Measurements from ENCODE around the gene EMC9.

Gene EMC9

DNA sequence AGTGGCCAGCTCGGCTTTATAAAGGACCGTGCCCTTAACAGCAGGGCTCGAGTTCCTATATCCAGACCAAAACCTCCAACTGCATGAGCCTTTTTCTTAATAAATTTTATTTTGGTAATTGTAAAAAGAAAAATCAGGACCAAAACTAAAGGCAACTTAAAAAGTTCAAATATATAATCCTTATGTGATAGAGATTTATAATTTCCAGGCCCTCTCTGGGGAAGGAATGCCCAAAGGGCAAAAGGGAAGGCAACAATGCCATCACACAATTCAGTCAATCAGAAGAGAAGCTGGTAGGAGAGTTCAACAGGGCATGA lies 47.6 kb upstream of the EMC9 start:
- Histone ChIP-seq H3F3A (ENCODE audit: control insufficient read depth, insufficient read depth) (peaks cover 14% of the 10 kb centered on the region), H3K27me3 (ENCODE audit: control insufficient read depth, low read length) (no peaks in the 10 kb centered on the region), H3K9me3 (ENCODE audit: control insufficient read depth, insufficient read depth, low read length) (no peaks in the 10 kb centered on the region), H3K4me2 (ENCODE audit: low read length) (peak overlapping the region; percentile 90), H3K27ac (ENCODE audit: low read depth, low read length) (peak overlapping the region; percentile 25; the same call in 1 of the 2 replicates), H3K9me2 (replicated peaks; ENCODE audit: control insufficient read depth, low read length) (no peaks in the 10 kb centered on the region), H3K36me3 (ENCODE audit: control insufficient read depth, low read length) (peaks cover 71% of the 10 kb centered on the region), H4K20me1 (ENCODE audit: control insufficient read depth, insufficient read depth, low read depth, low read length) (no peaks in the 10 kb centered on the region), H3K4me1 (ENCODE audit: control insufficient read depth, low read length) (peaks cover 23% of the 10 kb centered on the region), H3K4me3 (ENCODE audit: low read length) (peak overlapping the region; percentile 80), H3K79me2 (ENCODE audit: control insufficient read depth, low read length) (peaks cover 32% of the 10 kb centered on the region)
- TF ChIP-seq EZH2phosphoT487 (IDR thresholded peaks at IDR 0.05; ENCODE audit: borderline replicate concordance, low read length) (no peak), CTCF (IDR thresholded peaks at IDR 0.05; ENCODE audit: low read depth, low read length, poor library complexity, severe bottlenecking) (no peak)

DNA sequence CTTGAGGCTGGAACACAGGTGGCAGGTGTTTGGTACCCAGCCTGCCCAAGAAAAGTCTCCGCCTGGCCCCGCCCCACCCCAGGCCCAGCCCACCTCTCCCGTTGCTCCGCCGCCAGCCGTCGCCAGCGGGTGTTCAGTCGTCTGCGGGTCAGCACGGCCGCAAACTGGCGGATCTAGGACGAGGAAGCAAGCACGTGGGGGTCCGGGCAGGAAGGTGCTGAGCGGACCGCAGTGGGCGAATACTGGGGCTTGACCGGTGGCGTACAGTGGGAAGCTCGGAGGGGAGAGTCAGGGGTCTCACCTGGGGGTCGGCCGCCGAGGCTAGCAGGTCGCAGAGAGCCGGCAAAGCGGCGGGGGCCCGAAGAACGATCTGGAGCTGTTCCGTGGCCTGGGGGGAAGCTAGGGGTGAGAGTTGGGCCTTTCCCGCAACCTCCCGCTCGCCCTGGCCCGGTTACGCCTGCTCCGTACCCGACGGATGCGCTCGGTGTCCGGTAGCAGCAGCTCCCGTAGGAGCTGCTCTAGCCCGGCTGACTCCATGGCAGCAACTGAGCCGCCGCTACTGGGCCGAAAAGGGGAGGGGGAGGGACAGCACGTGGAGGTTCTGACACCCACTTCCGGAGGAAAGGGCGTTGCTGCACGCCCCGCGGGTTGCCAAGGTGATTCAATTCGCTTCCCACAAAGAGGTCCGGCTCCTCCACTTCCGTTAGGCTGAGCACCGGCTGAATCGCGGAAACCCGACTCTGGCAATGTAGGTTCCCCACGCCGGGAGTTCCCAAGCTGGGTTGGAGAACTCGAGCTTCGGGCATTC lies 47.1 kb upstream of the EMC9 start, which contains the start of gene IPO4:
TSS of gene IPO4 (minus strand) at position 566 of the 808 bp plus-strand sequence. CDS start at position 537, 29 bp downstream.
- Histone ChIP-seq H3K4me1 (ENCODE audit: control insufficient read depth, low read length) (peaks cover 21% of the 10 kb centered on the region), H4K20me1 (ENCODE audit: control insufficient read depth, insufficient read depth, low read depth, low read length) (no peaks in the 10 kb centered on the region), H3F3A (ENCODE audit: control insufficient read depth, insufficient read depth) (peaks cover 13% of the 10 kb centered on the region), H3K27me3 (ENCODE audit: control insufficient read depth, low read length) (no peaks in the 10 kb centered on the region), H3K4me3 (ENCODE audit: low read length) (peak within 1 kb of the TSS; percentile 80), H3K9me3 (ENCODE audit: control insufficient read depth, insufficient read depth, low read length) (no peaks in the 10 kb centered on the region), H3K9me2 (replicated peaks; ENCODE audit: control insufficient read depth, low read length) (no peaks in the 10 kb centered on the region), H3K27ac (ENCODE audit: low read depth, low read length) (peak within 1 kb of the TSS; percentile 48), H3K4me2 (ENCODE audit: low read length) (peak within 1 kb of the TSS; percentile 90), H3K36me3 (ENCODE audit: control insufficient read depth, low read length) (peaks cover 73% of the 10 kb centered on the region), H3K79me2 (ENCODE audit: control insufficient read depth, low read length) (peaks cover 30% of the 10 kb centered on the region)
- TF ChIP-seq EZH2phosphoT487 (IDR thresholded peaks at IDR 0.05; ENCODE audit: borderline replicate concordance, low read length): no peak
- no peak for TF ChIP-seq CTCF (IDR thresholded peaks at IDR 0.05; ENCODE audit: low read depth, low read length, poor library complexity, severe bottlenecking)

DNA sequence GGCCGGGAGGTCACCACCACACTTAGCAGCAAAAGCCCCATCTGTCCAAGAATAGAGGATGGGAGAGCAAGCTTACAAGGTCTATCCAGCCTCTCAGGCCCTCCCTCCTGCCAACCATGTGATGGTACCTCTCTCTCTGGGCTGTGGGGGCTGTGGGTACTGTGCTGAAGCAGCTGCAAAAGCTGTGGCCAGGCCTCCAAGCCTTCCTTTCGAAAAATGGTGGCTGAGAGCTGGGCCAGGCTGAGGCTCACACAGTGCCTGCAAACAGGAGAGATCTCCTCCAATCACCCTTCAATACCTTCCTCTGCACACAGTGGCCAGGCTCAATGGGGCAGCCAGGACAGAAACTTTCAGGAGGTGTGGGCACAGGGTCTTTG lies 46.1 kb upstream of the EMC9 start:
- H3K27ac ChIP-seq (ENCODE audit: low read depth, low read length): no peak overlapping the region
- H3K4me1 ChIP-seq (ENCODE audit: control insufficient read depth, low read length): peaks cover 21% of the 10 kb centered on the region
- peak overlapping the region; percentile 80 for H3K4me3 ChIP-seq (ENCODE audit: low read length)
- H4K20me1 ChIP-seq (ENCODE audit: control insufficient read depth, insufficient read depth, low read depth, low read length): no peaks in the 10 kb centered on the region
- peaks cover 24% of the 10 kb centered on the region for H3K79me2 ChIP-seq (ENCODE audit: control insufficient read depth, low read length)
- H3K27me3 ChIP-seq (ENCODE audit: control insufficient read depth, low read length): no peaks in the 10 kb centered on the region
- peak overlapping the region; percentile 90 for H3K4me2 ChIP-seq (ENCODE audit: low read length)
- no peak for TF ChIP-seq CTCF (IDR thresholded peaks at IDR 0.05; ENCODE audit: low read depth, low read length, poor library complexity, severe bottlenecking)
- TF ChIP-seq EZH2phosphoT487 (IDR thresholded peaks at IDR 0.05; ENCODE audit: borderline replicate concordance, low read length): no peak
- H3K9me3 ChIP-seq (ENCODE audit: control insufficient read depth, insufficient read depth, low read length): no peaks in the 10 kb centered on the region
- no peaks in the 10 kb centered on the region for H3K9me2 ChIP-seq (replicated peaks; ENCODE audit: control insufficient read depth, low read length)
- peaks cover 13% of the 10 kb centered on the region for H3F3A ChIP-seq (ENCODE audit: control insufficient read depth, insufficient read depth)
- H3K36me3 ChIP-seq (ENCODE audit: control insufficient read depth, low read length): peaks cover 75% of the 10 kb centered on the region

Measured in DOHH2 (cell line).